HEK293 (cell line): ENCODE results near the gene KREMEN1.

ENCODE experiments used
- FEZF1 ChIP-seq: fragments of 450-650 bp; formaldehyde crosslinking; IDR thresholded peaks from 2 replicates; pipeline ENCODE4 v1.5.1; 2016; ENCODE audit warnings: missing biosample characterization, missing genetic modification characterization
- GLIS1 ChIP-seq: fragments of 450-650 bp; formaldehyde crosslinking; IDR thresholded peaks from 2 replicates; pipeline ENCODE4 v1.5.1; 2016; ENCODE audit warnings: missing biosample characterization, missing genetic modification characterization
- HOXD13 ChIP-seq: sonication (generic); formaldehyde crosslinking; IDR thresholded peaks from 2 replicates; pipeline ENCODE4 v1.8.0; 2022; ENCODE audit warnings: missing genetic modification reagents, borderline replicate concordance
- KLF1 ChIP-seq: fragments of 450-650 bp; formaldehyde crosslinking; IDR thresholded peaks from 2 replicates; pipeline ENCODE4 v1.5.1; 2016; ENCODE audit warnings: missing biosample characterization, missing genetic modification characterization
- MEIS1 ChIP-seq: sonication (generic); formaldehyde crosslinking; IDR thresholded peaks from 2 replicates; pipeline ENCODE4 v1.8.1; 2022; ENCODE audit warnings: missing genetic modification reagents, mild to moderate bottlenecking, borderline replicate concordance
- MZF1 ChIP-seq: fragments of 450-650 bp; formaldehyde crosslinking; IDR thresholded peaks from 2 replicates; pipeline ENCODE4 v1.5.1; 2017; ENCODE audit warnings: missing biosample characterization, missing genetic modification characterization, borderline replicate concordance
- OSR2 ChIP-seq: fragments of 450-650 bp; formaldehyde crosslinking; IDR thresholded peaks from 2 replicates; pipeline ENCODE4 v1.5.1; 2016; ENCODE audit warnings: missing biosample characterization, missing genetic modification characterization
- SCRT2 ChIP-seq: fragments of 450-650 bp; formaldehyde crosslinking; IDR thresholded peaks from 2 replicates; pipeline ENCODE4 v1.5.1; 2016; ENCODE audit warnings: missing biosample characterization, missing genetic modification characterization
- ZBTB20 ChIP-seq: fragments of 450-650 bp; formaldehyde crosslinking; IDR thresholded peaks from 2 replicates; pipeline ENCODE4 v1.5.1; 2016; ENCODE audit warnings: missing biosample characterization, missing genetic modification characterization
- ZBTB8A ChIP-seq: fragments of 450-650 bp; formaldehyde crosslinking; IDR thresholded peaks from 2 replicates; pipeline ENCODE4 v1.5.1; 2016; ENCODE audit warnings: missing biosample characterization, missing genetic modification characterization
- ZNF112 ChIP-seq: fragments of 450-650 bp; formaldehyde crosslinking; IDR thresholded peaks from 2 replicates; pipeline ENCODE4 v1.5.0; 2017; ENCODE audit warnings: missing biosample characterization, missing genetic modification characterization
- ZNF132 ChIP-seq: fragments of 450-650 bp; formaldehyde crosslinking; IDR thresholded peaks from 2 replicates; pipeline ENCODE4 v1.5.1; 2017; ENCODE audit warnings: missing biosample characterization, missing genetic modification characterization, borderline replicate concordance
- ZNF23 ChIP-seq: fragments of 450-650 bp; formaldehyde crosslinking; IDR thresholded peaks from 2 replicates; pipeline ENCODE4 v1.5.1; 2016; ENCODE audit warnings: missing biosample characterization, missing genetic modification characterization, borderline replicate concordance
- ZNF37A ChIP-seq: fragments of 450-650 bp; IDR thresholded peaks from 2 replicates; pipeline ENCODE4 v1.5.1; 2018; ENCODE audit warnings: missing biosample characterization, missing genetic modification characterization
- ZNF514 ChIP-seq: fragments of 450-650 bp; formaldehyde crosslinking; IDR thresholded peaks from 2 replicates; pipeline ENCODE4 v1.5.1; 2016; ENCODE audit warnings: missing biosample characterization, missing genetic modification characterization
- ZNF544 ChIP-seq: fragments of 450-650 bp; formaldehyde crosslinking; IDR thresholded peaks from 2 replicates; pipeline ENCODE4 v1.5.0; 2017; ENCODE audit warnings: missing biosample characterization, missing genetic modification characterization
- ZNF610 ChIP-seq: fragments of 450-650 bp; formaldehyde crosslinking; IDR thresholded peaks from 2 replicates; pipeline ENCODE4 v1.5.1; 2016; ENCODE audit warnings: missing biosample characterization, missing genetic modification characterization, borderline replicate concordance
- ZNF626 ChIP-seq: fragments of 450-650 bp; sonication (Bioruptor Pico); formaldehyde crosslinking; IDR thresholded peaks from 2 replicates; pipeline ENCODE4 v1.5.1; 2018; ENCODE audit warnings: missing biosample characterization, missing genetic modification characterization, inconsistent platforms
- ZSCAN30 ChIP-seq: fragments of 450-650 bp; IDR thresholded peaks from 2 replicates; pipeline ENCODE4 v1.5.1; 2018; ENCODE audit warnings: missing biosample characterization, mild to moderate bottlenecking, missing genetic modification characterization, moderate library complexity
- ZXDB ChIP-seq: fragments of 450-650 bp; formaldehyde crosslinking; IDR thresholded peaks from 2 replicates; pipeline ENCODE4 v1.5.1; 2016; ENCODE audit warnings: missing biosample characterization, missing genetic modification characterization
- TF ChIP-seq, protein P1 (sequence below): fragments of 450-650 bp; formaldehyde crosslinking; IDR thresholded peaks from 2 replicates; pipeline ENCODE4 v1.5.1; 2017; ENCODE audit warnings: missing biosample characterization, missing genetic modification characterization
- TF ChIP-seq, protein P2 (sequence below): fragments of 450-650 bp; formaldehyde crosslinking; IDR thresholded peaks from 2 replicates; pipeline ENCODE4 v1.5.1; 2016; ENCODE audit warnings: missing biosample characterization, missing genetic modification characterization
- TF ChIP-seq, protein P3 (sequence below): fragments of 450-650 bp; formaldehyde crosslinking; IDR thresholded peaks from 2 replicates; pipeline ENCODE4 v1.5.1; 2016; ENCODE audit warnings: missing biosample characterization, missing genetic modification characterization
- TF ChIP-seq, protein P4 (sequence below): fragments of 450-650 bp; formaldehyde crosslinking; IDR thresholded peaks from 2 replicates; pipeline ENCODE4 v1.5.1; 2016; ENCODE audit warnings: missing biosample characterization, missing genetic modification characterization
- TF ChIP-seq, protein P5 (sequence below): fragments of 450-650 bp; IDR thresholded peaks from 2 replicates; pipeline ENCODE4 v1.5.1; 2018; ENCODE audit warnings: missing biosample characterization, mild to moderate bottlenecking, missing genetic modification characterization
- TF ChIP-seq, protein P6 (sequence below): fragments of 450-650 bp; formaldehyde crosslinking; IDR thresholded peaks from 2 replicates; pipeline ENCODE4 v1.5.1; 2016; ENCODE audit warnings: missing biosample characterization, missing genetic modification characterization
- TF ChIP-seq, protein P7 (sequence below): fragments of 450-650 bp; formaldehyde crosslinking; IDR thresholded peaks from 2 replicates; pipeline ENCODE4 v1.5.1; 2016; ENCODE audit warnings: missing biosample characterization, missing genetic modification characterization

Gene KREMEN1

DNA sequence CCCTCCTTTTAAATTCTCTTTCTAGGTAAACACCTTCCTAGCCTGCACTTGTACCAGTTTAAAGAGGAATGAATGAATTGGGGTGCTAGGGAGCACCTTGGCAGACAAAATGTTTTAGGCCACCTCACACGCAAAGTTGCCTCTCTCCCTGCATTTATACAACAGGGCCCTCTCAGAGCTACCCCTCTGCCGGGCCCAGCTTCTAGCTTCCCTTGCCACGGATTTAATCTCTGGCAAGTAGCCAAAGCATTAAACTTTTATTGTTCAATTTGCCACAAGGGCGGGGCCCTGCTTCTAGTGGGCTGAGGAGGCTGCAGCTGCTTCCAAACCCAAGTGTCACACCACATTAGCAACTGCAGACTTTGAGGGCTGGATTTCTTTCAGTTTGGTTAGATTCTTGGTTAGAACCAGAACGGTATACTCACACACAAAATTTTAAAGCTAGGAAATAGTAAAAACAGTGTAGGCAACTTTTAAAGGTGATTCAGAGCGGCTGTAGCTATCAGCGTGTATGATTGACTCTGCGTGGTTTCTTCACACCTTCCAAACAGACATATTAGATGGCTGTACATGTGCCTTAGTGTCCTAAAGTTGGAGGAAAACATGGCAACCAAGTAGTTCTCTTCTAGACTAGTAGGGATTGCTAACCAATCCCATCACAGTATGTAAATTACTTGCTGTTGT is 6.5 kb downstream of the KREMEN1 start (continued):
- TF ChIP-seq, protein P1, sequence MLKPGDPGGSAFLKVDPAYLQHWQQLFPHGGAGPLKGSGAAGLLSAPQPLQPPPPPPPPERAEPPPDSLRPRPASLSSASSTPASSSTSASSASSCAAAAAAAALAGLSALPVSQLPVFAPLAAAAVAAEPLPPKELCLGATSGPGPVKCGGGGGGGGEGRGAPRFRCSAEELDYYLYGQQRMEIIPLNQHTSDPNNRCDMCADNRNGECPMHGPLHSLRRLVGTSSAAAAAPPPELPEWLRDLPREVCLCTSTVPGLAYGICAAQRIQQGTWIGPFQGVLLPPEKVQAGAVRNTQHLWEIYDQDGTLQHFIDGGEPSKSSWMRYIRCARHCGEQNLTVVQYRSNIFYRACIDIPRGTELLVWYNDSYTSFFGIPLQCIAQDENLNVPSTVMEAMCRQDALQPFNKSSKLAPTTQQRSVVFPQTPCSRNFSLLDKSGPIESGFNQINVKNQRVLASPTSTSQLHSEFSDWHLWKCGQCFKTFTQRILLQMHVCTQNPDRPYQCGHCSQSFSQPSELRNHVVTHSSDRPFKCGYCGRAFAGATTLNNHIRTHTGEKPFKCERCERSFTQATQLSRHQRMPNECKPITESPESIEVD (tag by site-specific recombination) = peak; percentile 44
- TF ChIP-seq ZNF23 (tag by site-specific recombination) (no peak), ZNF112 (tag by site-specific recombination) (no peak), MZF1 (peak; percentile 42; the same call in 1 of the 2 replicates), HOXD13 (CRISPR knock-in tag) (peak; percentile 74), ZNF132 (no peak), ZNF626 (tag by site-specific recombination) (peak; percentile 53; the same call in 1 of the 2 replicates), ZNF514 (tag by site-specific recombination) (no peak), ZSCAN30 (no peak), ZBTB20 (peak; percentile 74), GLIS1 (tag by site-specific recombination) (0 out of 2 replicates have a peak, but pooled peaks have one; percentile 7), SCRT2 (no peak), KLF1 (tag by site-specific recombination) (peak; percentile 75), FEZF1 (tag by site-specific recombination) (peak; percentile 70), OSR2 (tag by site-specific recombination) (peak; percentile 78), ZNF544 (0 out of 2 replicates have a peak, but pooled peaks have one; percentile 39), ZBTB8A (tag by site-specific recombination) (peak; percentile 75), ZNF610 (tag by site-specific recombination) (peak; percentile 30; the same call in 1 of the 2 replicates), ZNF37A (tag by site-specific recombination) (peak; percentile 61; the same call in 1 of the 2 replicates), ZXDB (tag by site-specific recombination) (0 out of 2 replicates have a peak, but pooled peaks have one; percentile 21), MEIS1 (CRISPR knock-in tag) (no peak)
- TF ChIP-seq, protein P2, sequence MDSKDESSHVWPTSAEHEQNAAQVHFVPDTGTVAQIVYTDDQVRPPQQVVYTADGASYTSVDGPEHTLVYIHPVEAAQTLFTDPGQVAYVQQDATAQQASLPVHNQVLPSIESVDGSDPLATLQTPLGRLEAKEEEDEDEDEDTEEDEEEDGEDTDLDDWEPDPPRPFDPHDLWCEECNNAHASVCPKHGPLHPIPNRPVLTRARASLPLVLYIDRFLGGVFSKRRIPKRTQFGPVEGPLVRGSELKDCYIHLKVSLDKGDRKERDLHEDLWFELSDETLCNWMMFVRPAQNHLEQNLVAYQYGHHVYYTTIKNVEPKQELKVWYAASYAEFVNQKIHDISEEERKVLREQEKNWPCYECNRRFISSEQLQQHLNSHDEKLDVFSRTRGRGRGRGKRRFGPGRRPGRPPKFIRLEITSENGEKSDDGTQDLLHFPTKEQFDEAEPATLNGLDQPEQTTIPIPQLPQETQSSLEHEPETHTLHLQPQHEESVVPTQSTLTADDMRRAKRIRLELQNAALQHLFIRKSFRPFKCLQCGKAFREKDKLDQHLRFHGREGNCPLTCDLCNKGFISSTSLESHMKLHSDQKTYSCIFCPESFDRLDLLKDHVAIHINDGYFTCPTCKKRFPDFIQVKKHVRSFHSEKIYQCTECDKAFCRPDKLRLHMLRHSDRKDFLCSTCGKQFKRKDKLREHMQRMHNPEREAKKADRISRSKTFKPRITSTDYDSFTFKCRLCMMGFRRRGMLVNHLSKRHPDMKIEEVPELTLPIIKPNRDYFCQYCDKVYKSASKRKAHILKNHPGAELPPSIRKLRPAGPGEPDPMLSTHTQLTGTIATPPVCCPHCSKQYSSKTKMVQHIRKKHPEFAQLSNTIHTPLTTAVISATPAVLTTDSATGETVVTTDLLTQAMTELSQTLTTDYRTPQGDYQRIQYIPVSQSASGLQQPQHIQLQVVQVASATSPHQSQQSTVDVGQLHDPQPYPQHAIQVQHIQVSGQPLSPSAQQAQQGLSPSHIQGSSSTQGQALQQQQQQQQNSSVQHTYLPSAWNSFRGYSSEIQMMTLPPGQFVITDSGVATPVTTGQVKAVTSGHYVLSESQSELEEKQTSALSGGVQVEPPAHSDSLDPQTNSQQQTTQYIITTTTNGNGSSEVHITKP (tag by site-specific recombination) = peak; percentile 85
- TF ChIP-seq, protein P3, sequence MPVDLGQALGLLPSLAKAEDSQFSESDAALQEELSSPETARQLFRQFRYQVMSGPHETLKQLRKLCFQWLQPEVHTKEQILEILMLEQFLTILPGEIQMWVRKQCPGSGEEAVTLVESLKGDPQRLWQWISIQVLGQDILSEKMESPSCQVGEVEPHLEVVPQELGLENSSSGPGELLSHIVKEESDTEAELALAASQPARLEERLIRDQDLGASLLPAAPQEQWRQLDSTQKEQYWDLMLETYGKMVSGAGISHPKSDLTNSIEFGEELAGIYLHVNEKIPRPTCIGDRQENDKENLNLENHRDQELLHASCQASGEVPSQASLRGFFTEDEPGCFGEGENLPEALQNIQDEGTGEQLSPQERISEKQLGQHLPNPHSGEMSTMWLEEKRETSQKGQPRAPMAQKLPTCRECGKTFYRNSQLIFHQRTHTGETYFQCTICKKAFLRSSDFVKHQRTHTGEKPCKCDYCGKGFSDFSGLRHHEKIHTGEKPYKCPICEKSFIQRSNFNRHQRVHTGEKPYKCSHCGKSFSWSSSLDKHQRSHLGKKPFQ (tag by site-specific recombination) = peak; percentile 74
- TF ChIP-seq, protein P4, sequence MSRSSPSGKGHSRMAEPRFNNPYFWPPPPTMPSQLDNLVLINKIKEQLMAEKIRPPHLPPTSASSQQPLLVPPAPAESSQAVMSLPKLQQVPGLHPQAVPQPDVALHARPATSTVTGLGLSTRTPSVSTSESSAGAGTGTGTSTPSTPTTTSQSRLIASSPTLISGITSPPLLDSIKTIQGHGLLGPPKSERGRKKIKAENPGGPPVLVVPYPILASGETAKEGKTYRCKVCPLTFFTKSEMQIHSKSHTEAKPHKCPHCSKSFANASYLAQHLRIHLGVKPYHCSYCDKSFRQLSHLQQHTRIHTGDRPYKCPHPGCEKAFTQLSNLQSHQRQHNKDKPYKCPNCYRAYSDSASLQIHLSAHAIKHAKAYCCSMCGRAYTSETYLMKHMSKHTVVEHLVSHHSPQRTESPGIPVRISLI (tag by site-specific recombination) = no peak
- TF ChIP-seq, protein P5, sequence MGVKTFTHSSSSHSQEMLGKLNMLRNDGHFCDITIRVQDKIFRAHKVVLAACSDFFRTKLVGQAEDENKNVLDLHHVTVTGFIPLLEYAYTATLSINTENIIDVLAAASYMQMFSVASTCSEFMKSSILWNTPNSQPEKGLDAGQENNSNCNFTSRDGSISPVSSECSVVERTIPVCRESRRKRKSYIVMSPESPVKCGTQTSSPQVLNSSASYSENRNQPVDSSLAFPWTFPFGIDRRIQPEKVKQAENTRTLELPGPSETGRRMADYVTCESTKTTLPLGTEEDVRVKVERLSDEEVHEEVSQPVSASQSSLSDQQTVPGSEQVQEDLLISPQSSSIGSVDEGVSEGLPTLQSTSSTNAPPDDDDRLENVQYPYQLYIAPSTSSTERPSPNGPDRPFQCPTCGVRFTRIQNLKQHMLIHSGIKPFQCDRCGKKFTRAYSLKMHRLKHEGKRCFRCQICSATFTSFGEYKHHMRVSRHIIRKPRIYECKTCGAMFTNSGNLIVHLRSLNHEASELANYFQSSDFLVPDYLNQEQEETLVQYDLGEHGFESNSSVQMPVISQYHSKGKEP (tag by site-specific recombination) = peak; percentile 92
- TF ChIP-seq, protein P6, sequence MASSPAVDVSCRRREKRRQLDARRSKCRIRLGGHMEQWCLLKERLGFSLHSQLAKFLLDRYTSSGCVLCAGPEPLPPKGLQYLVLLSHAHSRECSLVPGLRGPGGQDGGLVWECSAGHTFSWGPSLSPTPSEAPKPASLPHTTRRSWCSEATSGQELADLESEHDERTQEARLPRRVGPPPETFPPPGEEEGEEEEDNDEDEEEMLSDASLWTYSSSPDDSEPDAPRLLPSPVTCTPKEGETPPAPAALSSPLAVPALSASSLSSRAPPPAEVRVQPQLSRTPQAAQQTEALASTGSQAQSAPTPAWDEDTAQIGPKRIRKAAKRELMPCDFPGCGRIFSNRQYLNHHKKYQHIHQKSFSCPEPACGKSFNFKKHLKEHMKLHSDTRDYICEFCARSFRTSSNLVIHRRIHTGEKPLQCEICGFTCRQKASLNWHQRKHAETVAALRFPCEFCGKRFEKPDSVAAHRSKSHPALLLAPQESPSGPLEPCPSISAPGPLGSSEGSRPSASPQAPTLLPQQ (tag by site-specific recombination) = peak; percentile 69; the same call in 1 of the 2 replicates
- TF ChIP-seq, protein P7, sequence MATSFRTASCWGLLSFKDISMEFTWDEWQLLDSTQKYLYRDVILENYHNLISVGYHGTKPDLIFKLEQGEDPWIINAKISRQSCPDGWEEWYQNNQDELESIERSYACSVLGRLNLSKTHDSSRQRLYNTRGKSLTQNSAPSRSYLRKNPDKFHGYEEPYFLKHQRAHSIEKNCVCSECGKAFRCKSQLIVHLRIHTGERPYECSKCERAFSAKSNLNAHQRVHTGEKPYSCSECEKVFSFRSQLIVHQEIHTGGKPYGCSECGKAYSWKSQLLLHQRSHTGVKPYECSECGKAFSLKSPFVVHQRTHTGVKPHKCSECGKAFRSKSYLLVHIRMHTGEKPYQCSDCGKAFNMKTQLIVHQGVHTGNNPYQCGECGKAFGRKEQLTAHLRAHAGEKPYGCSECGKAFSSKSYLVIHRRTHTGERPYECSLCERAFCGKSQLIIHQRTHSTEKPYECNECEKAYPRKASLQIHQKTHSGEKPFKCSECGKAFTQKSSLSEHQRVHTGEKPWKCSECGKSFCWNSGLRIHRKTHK = no peak
